Lower leg skin (tissue), 4 donors: ENCODE data around the gene SLC9C1. TPM values are rescaled to one million over a fixed set of nuclear protein-coding genes. Genes with fewer than 3 reads are reported as not detected.

ENCODE experiments used
- DNase-seq, 2 donors: peaks; one replicate each; pipeline ENCODE4 v3.0.0-alpha.2; 2019; ENCODE audit warnings: low spot score in 2 of 2
- H3K4me3 ChIP-seq: fragments of 200-600 bp; sonication (generic); 2 replicates; pipeline ENCODE4 v1.5.1; 2017; ENCODE audit warnings: mild to moderate bottlenecking, low read depth; ENCODE audit not compliant: poor library complexity, severe bottlenecking
- POLR2A ChIP-seq, 2 donors: fragments of 450-650 bp; IDR thresholded peaks; one replicate each; pipeline ENCODE4 v1.6.1; 2016 to 2017; ENCODE audit warnings: antibody characterized with exemption in 2 of 2, mild to moderate bottlenecking in 1 of 2, moderate library complexity in 1 of 2
- WGBS, 2 donors: methylation state at CpG; one replicate each; pipeline ENCODE4 v1.1.5; 2018; 5-methylcytosine and 5-hydroxymethylcytosine counted together
- intact Hi-C: fragments of 100-400 bp; cut with DNase I; formaldehyde crosslinking; loops from one replicate; pipeline ENCODE4 v1.15.0; 2023; ENCODE audit warnings: low total_unique reads
- total RNA-seq, 4 donors: library from RNA; depleted of rRNA; stranded (reverse); fragments of >200 nt; gene quantifications; one replicate each; pipeline ENCODE4 v1.1.0, GENCODE V29; 2016
- TF ChIP-seq, protein P1 (sequence below), 3 donors: fragments of 450-650 bp; IDR thresholded peaks; one replicate each; pipeline ENCODE4 v1.5.1; 2016; ENCODE audit warnings: antibody characterized with exemption in 3 of 3, mild to moderate bottlenecking in 3 of 3, moderate library complexity in 2 of 3

Gene SLC9C1
- total RNA-seq, 4 donors from 2014 or later = not detected

DNA sequence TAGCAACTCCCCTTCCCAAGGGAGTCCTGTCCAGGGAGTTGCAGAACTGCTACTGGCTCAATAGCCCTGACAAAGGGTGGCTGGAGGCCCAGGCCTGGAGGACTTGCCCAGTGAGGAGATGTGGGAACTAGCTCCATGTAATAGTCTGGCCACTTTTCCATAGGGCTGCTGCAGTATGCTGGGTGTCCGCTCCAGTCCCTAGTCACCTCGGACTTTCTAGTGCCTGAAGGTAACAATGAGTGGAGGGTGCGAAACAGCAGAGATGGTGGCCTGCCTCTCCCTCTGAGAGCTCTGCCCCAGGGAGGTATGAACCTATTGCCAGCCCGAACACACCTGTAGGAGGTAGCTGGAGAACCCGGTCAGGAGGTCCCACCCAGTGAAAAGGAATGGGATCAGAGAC, 119.0 kb downstream of the SLC9C1 start:
- 91 to 95% methylated on average over 5 of the region's 5 CpGs for WGBS, 2 donors

DNA sequence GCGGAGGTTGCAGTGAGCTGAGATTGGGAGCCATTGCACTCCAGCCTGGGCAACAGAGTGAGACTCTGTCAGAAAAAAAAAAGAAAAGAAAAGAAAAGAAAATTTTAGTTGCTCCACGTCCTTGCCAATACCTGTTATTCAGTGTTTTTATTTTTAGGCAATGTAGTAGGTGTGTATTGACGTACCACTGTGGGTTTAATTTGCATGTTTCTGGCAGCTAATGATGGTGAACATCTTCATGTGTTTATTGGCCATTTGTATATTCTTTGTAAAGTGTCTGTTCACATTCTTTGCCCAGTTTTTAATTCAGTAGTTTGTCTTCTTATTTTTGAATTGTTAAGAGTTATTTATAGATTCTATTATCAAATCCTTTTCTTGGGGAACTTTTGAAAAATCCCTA, 122.9 kb downstream of the SLC9C1 start:
- no peak for TF ChIP-seq POLR2A (IDR thresholded peaks at IDR 0.05)
- TF ChIP-seq, protein P1, sequence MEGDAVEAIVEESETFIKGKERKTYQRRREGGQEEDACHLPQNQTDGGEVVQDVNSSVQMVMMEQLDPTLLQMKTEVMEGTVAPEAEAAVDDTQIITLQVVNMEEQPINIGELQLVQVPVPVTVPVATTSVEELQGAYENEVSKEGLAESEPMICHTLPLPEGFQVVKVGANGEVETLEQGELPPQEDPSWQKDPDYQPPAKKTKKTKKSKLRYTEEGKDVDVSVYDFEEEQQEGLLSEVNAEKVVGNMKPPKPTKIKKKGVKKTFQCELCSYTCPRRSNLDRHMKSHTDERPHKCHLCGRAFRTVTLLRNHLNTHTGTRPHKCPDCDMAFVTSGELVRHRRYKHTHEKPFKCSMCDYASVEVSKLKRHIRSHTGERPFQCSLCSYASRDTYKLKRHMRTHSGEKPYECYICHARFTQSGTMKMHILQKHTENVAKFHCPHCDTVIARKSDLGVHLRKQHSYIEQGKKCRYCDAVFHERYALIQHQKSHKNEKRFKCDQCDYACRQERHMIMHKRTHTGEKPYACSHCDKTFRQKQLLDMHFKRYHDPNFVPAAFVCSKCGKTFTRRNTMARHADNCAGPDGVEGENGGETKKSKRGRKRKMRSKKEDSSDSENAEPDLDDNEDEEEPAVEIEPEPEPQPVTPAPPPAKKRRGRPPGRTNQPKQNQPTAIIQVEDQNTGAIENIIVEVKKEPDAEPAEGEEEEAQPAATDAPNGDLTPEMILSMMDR (IDR thresholded peaks at IDR 0.05) = no peak
- no peak overlapping the region for H3K4me3 ChIP-seq
- no peak for DNase-seq
- intact Hi-C loops = loop anchor here (5.0 kb wide), 1 partner anchor 1701 kb away; no protein-coding TSS in a partner anchor
- WGBS, 2 donors = 81 to 83% methylated on average over 3 of the region's 3 CpGs

More for the DNA sequence above, 119.0 kb downstream of the SLC9C1 start:
- intact Hi-C loops = no loop called here
- DNase-seq = peak in 1 of 2 donors; percentile 70
- TF ChIP-seq, protein P1 (IDR thresholded peaks at IDR 0.05) = no peak
- TF ChIP-seq POLR2A (IDR thresholded peaks at IDR 0.05) = no peak
- H3K4me3 ChIP-seq = no peak overlapping the region

DNA sequence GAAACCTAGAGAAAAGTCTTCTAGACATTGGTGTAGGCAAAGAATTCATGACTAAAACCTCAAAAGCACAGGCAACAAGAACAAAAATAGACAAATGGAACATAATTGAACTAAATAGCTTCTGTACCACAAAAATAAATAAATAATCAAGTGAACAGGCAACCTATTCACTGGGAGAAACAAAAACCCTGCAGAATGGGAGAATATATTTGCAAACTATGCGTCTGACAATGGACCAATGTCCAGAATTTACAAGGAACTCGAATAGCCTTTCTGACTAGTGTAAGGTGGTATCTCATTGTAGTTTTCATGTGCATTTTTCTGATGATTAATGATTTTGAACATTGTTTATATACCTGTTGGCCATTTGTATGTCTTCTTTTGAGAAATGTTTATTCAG, 124.0 kb downstream of the SLC9C1 start:
- DNase-seq = no peak
- no peak overlapping the region for H3K4me3 ChIP-seq
- TF ChIP-seq POLR2A (IDR thresholded peaks at IDR 0.05) = no peak
- TF ChIP-seq, protein P1 (IDR thresholded peaks at IDR 0.05) = no peak
- 87 to 90% methylated on average over 2 of the region's 2 CpGs for WGBS, 2 donors
- intact Hi-C loops = loop anchor here (5.0 kb wide), 1 partner anchor 1702 kb away; no protein-coding TSS in a partner anchor

DNA sequence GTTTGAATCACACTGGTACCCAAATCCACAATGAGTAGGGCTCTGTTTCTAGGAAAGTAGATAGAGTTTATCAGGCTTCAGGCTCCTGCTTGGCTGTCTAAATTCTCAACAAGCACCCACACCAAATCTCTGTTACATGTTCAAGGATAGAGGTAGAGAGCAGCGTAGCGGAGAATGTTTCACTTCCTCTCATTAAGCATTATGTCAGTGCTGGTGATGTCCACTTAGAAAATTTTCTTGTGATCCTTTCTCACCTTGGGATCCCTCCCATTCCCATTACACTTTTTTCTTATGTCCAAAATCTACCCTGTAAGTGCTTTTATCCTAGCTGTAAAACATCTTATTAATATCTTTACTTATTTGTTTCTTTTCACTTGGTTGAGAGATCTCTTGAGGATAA, 126.3 kb downstream of the SLC9C1 start:
- WGBS, 2 donors = 88 to 94% methylated on average over 2 of the region's 2 CpGs
- no peak overlapping the region for H3K4me3 ChIP-seq
- intact Hi-C loops = no loop called here
- DNase-seq = no peak
- TF ChIP-seq POLR2A (IDR thresholded peaks at IDR 0.05) = no peak
- TF ChIP-seq, protein P1 (IDR thresholded peaks at IDR 0.05) = no peak

DNA sequence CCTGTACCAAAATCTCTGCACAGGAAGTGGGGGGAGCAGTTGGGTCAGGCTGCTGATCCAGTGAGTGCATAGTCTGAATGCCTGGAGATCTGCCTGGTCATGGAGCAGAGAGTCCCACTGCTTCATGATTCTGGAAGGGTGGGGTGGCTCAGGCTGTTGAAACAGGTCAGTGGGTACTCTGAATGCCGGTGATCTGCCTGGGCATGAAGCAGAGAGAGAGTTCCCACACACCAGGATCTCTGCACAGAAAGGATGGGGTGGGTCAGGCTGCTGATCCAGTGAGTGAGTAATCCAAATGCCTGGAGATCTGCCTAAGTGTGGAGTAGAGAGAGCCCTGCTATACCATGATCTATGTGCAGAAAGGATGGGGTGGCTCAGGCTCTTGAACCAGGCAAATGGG, 144.9 kb downstream of the SLC9C1 start:
- TF ChIP-seq POLR2A (IDR thresholded peaks at IDR 0.05) = no peak
- TF ChIP-seq, protein P1 (IDR thresholded peaks at IDR 0.05) = no peak
- intact Hi-C loops = no loop called here
- WGBS, 2 donors = 60 to 80% methylated on average over 1 of the region's 1 CpG
- H3K4me3 ChIP-seq = no peak overlapping the region
- no peak for DNase-seq

DNA sequence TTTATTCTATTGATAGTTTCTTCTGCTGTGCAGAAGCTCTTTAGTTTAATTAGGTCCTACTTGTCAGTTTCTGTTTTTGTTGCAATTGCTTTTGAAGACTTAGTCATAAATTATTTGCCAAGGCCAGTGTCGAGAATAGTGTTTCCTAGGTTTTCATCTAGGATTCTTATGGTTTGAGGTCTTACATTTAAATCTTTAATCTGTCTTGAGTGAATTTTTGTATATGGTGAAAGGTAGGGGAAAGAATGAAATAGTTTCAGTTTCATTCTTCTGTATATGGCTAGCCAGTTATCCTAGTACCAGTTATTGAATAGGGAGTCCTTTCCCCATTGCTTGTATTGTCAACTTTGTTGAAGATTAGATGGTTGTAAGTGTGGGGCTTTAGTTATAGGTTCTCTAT, 150.3 kb downstream of the SLC9C1 start:
- DNase-seq = no peak
- TF ChIP-seq, protein P1 (IDR thresholded peaks at IDR 0.05) = no peak
- no peak for TF ChIP-seq POLR2A (IDR thresholded peaks at IDR 0.05)
- WGBS, 2 donors = 76 to 77% methylated on average over 1 of the region's 1 CpG
- no peak overlapping the region for H3K4me3 ChIP-seq
- intact Hi-C loops = no loop called here
